DMS79 (cell line): Measurements from ENCODE around the gene PANX2.

Source experiments
- DNase-seq: peaks from one replicate; lab custom pipeline; 2025; lab: John Stamatoyannopoulos, UW

Gene PANX2

GRCh38 chr22:50215297-50216054, 44.9 kb downstream of the PANX2 start:
- DNase-seq = no peak

GRCh38 chr22:50216055-50216683, 45.6 kb downstream of the PANX2 start:
- no peak for DNase-seq

DNA sequence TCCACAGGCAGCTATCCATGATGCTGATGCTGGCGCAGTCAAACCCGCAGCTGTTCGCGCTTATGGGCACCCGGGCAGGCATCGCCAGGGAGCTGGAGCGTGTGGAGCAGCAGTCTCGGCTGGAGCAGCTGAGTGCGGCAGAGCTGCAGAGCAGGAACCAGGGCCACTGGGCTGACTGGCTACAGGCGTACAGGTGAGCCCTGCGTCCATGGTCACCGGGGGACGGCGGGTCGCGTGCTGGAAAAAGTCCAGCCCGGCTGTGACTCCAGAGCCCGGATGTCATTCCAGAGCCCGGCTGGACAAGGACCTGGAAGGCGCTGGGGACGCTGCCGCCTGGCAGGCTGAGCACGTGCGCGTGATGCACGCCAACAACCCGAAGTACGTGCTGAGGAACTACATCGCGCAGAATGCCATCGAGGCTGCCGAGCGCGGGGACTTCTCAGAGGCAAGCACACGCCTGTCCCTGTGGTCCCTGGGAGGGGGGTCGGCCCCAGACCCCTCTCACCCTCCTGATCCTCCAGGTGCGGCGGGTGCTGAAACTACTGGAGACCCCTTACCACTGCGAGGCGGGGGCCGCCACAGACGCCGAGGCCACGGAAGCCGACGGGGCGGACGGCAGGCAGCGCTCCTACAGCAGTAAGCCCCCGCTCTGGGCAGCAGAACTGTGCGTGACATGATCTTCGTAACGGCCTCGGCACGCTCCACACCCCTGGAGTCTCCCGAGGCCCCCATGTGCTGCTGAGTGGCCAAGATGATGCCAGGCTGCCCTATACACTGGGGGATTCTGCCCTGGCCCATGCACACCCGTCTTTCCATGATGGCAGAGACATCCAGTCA, 46.4 kb downstream of the PANX2 start:
- no peak for DNase-seq

- no peak for DNase-seq
These were observed 47.1 kb downstream of the PANX2 start for GRCh38 chr22:50217543-50218152.

GRCh38 chr22:50218153-50218995, 47.8 kb downstream of the PANX2 start:
- DNase-seq = no peak

GRCh38 chr22:50218996-50219727, 48.6 kb downstream of the PANX2 start:
- no peak for DNase-seq

GRCh38 chr22:50219800-50220602, 49.5 kb downstream of the PANX2 start:
- DNase-seq = no peak

DNA sequence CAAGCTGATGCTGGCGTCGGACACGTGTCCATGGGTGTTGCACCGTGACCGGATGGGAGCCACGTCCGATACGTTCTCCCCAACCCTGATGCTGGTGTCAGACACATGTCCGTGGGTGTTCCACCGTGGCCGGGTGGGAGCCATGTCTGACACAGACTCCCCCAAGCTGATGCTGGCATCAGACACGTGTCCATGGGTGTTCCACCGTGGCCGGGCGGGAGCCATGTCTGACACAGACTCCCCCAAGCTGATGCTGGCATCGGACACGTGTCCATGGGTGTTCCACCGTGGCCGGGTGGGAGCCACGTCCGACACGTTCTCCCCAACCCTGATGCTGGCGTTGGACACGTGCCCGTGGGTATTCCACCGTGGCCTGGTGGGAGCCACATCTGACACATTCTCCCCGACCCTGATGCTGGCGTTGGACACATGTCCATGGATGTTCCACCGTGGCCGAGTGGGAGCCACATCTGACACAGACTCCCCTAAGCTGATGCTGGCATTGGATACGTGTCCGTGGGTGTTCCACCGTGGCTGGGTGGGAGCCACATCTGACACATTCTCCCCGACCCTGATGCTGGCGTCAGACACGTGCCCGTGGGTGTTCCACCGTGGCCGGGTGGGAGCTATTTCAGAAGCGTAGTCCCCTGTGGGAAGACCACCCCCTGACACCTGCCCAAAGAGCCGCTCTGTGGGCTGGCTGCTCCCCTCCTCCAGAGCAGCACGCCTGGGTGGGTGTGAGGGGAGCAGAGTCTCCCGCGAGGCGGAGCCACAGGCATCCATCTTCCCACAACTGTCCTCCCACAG, 50.3 kb downstream of the PANX2 start:
- no peak for DNase-seq

GRCh38 chr22:50221410-50222300, 51.1 kb downstream of the PANX2 start:
- DNase-seq = no peak

DNA sequence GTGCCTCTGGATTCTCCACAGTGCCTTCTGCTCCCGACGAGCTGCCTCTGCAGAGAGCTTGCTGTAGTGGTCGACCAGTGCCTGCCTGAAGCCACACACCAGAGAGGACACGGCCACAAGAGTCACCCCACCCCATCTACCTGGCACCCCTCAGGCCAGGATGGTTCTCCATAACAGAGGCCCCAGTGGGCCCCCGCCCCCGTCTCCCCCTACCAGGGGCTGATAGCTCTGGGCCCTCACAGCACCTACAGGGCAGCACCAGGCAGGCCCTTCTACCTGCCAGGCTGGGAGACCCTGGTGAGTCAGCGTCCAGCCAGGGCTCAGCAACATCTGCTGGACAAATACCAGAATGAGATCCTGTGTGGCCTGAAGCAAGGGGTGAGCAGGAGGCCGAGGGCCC, 52.0 kb downstream of the PANX2 start:
- no peak for DNase-seq

GRCh38 chr22:50224071-50224470, 53.5 kb downstream of the PANX2 start:
- no peak for DNase-seq

GRCh38 chr22:50225200-50225969, 54.9 kb downstream of the PANX2 start:
- DNase-seq = no peak

- no peak for DNase-seq
These were observed 55.7 kb downstream of the PANX2 start for GRCh38 chr22:50226063-50226874.

GRCh38 chr22:50226875-50227165, 56.3 kb downstream of the PANX2 start:
- DNase-seq = no peak

DNA sequence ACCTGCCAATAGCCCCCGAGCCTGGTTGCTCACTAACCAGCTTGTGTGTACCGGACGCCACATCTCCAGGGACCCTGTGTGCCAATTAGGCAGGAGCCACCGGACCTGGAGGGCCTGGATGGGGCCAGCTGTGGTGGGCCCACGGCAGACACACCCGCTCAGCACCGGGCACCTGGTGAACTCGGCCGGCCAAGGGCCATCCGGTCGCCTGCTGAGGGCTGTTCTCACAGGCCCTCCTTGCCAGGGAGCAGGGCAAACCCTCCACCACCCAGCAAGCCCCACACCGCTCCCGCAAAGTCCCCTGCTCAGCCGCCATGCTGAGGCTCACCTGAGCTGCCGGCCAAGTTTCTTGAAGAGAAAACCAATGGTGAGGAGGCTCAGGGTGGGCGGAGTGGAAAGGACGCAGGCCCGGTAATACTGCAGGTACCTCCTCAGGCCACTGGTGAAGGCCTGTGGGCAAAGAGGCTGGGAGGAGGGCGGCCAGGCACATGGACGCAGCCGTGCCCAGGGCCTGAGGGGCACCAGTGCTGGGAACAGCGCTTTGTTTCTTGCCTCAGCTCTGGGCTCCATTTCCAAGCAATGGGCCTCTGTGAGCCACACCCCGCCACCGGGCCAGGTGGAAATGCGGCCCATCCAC, 57.2 kb downstream of the PANX2 start:
- no peak for DNase-seq

DNA sequence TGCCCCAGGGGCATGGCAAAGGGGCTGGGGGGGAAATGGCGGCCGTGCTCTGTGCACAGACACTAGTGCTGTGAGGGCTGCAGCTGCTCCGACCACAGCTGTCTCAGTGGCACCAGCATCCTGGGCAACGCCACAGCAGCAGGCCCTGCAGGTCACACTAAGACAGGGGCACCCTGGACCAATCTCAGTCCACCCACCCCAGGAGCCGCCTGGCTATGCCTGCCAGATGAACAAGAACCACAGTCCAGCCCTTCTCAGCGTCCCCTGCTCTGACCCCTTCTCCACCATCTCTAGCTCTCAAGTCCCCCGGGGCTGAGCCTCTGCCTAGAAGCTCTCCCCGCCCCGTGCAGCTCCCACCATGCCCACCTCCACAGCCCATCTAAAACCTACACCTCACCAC, 57.8 kb downstream of the PANX2 start:
- no peak for DNase-seq
